Measurements from ENCODE around the gene MERTK.

DNA sequence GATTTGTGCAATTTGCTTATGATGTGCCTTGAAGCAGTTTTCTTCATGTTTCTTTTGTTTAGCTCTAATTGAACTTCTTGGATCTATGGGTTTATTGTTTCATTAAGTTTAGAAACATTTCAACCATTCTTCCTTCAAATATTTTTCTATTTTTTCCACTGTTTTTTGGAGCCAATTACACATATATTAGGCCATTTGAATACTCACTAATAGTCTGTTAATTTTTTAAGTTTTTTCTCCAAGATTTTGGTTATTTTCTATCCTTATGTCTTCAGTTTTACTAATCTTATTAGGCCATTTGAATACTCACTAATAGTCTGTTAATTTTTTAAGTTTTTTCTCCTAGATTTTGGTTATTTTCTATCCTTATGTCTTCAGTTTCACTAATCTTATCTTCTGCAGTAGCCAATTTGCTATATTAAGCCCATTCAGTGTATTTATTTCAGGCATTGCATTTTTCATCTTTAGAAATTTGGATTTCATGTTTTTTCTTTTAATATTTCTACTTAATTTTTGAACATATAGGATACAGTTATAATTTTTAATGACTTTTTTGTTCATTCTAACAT is 147.1 kb downstream of the MERTK start:
- TF ChIP-seq, protein P1, sequence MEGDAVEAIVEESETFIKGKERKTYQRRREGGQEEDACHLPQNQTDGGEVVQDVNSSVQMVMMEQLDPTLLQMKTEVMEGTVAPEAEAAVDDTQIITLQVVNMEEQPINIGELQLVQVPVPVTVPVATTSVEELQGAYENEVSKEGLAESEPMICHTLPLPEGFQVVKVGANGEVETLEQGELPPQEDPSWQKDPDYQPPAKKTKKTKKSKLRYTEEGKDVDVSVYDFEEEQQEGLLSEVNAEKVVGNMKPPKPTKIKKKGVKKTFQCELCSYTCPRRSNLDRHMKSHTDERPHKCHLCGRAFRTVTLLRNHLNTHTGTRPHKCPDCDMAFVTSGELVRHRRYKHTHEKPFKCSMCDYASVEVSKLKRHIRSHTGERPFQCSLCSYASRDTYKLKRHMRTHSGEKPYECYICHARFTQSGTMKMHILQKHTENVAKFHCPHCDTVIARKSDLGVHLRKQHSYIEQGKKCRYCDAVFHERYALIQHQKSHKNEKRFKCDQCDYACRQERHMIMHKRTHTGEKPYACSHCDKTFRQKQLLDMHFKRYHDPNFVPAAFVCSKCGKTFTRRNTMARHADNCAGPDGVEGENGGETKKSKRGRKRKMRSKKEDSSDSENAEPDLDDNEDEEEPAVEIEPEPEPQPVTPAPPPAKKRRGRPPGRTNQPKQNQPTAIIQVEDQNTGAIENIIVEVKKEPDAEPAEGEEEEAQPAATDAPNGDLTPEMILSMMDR (IDR thresholded peaks at IDR 0.05): no peak
- no peak for TF ChIP-seq POLR2AphosphoS5 (IDR thresholded peaks at IDR 0.05)
- no peak for TF ChIP-seq POLR2A (IDR thresholded peaks at IDR 0.05)
- TF ChIP-seq EP300 (IDR thresholded peaks at IDR 0.05): no peak

Data from suprapubic skin (tissue), 4 donors.